NCI-H2196 (cell line): ENCODE measurements around the gene ALPI.
"Not testable (repeated sequence)": the region's sequence is repeated elsewhere in the genome, so short reads cannot be mapped to it uniquely, and the experiment has no call there.

Experiments
- DNase-seq: peaks from one replicate; lab custom pipeline; 2025; ENCODE audit not compliant: unreplicated experiment; lab: John Stamatoyannopoulos, UW

ALPI gene

DNA sequence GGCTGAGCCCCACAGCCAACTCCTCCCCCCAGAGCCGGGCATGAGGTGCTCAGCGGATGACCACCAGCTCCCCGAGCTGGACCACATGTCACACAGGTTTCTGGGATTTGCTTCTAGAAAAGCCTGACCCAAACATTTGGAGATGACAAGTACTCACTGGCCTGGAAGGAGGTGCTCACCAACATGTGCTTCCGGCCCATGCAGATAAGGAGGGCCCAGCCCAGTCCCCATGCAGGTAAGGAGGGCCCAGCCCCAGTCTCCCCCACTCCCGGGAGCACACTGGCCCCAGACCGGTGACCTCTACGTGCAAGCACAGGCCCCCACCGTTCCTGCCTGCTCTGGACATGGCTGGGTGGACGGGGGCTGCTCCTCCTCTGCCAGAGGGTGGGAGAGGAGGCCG, 14.0 kb upstream of the ALPI start:
- not testable (repeated sequence) for DNase-seq

DNA sequence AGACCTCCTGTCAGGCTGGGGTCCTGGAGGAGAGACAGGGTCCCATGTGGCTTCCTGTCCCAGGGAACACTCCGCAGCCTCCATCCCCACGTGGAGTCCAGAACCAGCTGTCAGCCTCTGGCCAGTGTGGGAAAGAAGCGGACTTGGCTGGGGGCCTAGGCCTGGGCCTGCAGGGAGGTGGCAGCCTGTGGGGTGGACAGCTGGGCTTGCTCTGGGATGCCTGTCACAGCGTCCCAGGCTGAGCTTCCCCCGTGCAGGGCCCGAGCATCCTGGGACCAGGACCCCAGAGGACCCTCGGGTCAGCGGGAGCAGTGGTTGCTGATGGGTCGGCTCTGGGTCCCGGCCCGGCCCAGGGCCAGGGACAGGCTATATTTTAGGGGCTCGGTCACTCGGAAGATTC, 13.5 kb upstream of the ALPI start:
- DNase-seq, result not testable (repeated sequence)

DNA sequence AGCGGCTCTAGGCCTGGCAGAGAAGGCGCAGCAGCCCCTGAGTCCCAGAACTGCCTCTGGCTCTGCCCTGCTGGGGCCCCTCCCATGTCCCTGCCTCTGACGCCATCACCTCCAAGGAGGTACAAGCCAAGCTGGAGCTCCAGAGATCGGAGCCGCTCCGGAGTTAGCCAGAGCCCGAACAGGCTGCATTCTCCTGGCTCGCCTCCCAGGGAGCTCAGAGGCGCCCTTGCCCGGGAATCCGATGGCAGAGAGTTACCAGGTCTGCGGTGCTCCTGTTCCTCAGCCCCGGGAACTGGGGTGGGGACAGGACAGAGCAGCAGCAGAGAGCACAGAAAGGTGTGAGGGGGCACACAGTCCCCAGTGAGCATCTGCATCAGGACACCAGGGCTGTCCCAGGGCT, 12.9 kb upstream of the ALPI start:
- DNase-seq, result not testable (repeated sequence)

DNA sequence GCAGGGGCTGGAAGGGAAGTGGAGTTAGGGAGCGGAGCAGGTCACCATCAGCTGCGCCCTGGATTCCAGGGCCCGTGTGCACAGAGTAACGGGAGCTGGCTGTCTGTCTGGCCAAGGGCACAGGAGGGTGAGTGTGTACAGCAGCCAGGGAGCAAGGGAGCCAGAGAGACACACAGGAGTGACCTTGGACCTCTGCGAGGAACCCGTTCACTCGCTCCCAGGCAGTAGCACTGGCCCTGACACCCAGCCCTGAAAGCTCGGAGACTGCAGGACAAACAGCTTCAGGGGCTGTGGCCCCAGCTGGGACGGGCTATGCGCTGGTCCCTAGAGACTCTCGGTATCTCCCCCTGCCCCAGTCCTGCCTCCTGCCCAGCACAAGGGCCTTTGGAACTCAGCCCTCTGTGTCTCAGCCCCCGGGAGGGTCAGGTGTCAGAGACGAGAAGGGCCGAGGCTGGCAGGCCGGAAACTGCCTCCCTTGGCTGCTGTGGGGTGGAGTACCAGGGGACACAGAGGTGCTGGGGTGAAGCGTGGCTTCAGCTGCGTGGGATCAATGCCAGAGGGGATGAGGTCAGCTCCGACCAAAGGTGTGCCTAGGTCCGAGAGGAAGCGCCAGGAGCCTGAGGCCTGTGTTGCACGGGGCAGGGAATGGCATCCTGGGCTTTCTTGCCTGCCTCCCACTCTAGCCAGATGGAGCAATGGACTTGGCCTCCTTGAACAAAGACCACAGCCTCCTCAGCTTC, 12.1 kb upstream of the ALPI start:
- not testable (repeated sequence) for DNase-seq

DNA sequence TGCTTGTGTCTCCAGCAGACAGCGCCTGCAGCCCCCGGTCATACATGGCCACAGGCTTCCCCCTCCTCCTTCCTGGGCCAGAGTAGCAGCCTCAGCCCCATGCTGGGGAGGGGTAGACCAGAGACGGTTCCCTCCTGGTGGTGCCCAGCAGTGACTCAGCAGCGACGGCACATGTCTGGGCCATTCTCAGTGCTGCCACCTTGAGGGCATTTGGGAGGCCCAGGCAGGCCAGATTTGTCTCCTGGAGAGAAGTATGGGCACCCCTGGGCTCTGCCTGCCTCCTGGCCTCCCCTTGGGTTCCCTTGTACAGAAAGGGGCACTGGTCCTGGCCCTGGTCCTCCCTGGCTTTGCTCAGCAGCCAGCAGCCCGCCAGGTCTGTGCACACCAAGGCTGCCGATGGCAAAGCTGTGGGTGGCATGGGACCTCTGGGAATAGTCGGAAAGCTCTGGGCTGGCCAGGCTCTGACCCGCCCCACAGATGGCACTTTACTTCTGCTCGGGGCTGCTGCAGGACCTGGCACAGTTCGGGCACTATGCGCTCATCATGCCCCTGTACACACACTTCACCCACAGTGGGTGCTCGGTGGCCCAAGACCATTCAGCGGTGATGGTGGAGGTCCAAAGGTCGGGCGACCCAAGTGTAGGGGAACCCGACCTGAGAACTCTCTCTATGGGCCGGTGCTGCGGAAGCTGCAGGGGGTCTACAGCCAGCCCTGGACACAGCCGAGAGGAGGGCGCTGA, 11.4 kb upstream of the ALPI start:
- peak; percentile 32 for DNase-seq

DNA sequence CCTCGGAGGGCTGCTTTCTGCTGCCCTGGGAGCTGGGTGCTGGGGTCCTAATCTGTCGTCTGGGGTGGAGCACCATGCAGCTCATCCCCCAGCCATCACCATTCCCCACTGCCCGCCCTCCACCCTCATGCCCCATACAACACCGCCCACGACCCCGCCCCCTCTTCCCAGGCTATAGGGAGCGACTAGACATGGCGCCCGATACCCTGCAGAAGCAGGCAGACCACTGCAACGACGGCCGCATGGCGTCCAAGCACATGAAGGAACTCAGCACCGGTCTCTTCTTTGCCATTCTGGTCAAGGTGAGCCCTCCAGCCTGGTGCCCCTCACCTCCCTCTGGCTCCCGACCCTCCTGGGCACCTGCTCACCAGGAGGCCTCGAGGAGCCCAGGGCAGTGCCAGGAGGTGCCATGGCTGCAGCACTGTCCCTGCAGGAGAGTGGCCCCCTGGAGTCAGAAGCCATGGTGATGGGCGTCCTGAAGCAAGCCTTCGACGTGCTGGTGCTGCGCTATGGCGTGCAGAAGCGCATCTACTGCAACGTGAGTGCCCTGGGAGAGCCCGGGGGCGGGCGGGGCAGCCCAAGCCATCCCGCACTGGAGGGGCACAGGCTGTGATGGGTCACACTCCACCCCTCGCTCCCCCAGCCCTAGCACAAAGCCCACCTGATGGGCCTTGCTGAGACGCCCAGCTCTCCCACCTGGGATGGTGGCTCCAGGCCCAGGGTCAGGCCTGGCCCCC, 10.6 kb upstream of the ALPI start:
- not testable (repeated sequence) for DNase-seq

DNA sequence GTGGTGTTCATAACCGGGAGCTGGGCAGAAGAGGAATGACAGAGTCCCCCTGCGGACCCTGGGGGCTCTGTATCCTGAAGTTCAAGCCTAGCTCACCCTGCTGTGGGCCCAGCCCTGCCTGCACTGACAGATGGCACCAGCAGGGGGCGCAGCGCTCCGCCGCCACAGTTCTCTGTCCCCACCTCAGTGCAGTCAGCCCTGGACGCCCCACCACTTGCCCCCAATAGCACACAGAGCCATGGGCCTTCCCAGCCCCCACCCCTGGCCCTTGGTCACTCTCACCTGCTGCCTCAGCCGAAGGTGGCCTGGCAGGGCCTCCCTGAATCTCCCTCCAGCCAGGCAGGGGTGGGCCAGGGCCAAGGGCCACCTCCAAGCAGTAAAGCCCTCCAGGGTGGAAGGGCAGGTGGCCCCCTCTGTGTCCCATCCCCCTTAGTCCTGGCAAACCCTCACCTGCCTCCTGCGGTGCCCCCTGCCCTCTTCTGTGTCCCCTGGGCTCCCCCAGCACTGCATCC, 9.6 kb upstream of the ALPI start:
- not testable (repeated sequence) for DNase-seq

DNA sequence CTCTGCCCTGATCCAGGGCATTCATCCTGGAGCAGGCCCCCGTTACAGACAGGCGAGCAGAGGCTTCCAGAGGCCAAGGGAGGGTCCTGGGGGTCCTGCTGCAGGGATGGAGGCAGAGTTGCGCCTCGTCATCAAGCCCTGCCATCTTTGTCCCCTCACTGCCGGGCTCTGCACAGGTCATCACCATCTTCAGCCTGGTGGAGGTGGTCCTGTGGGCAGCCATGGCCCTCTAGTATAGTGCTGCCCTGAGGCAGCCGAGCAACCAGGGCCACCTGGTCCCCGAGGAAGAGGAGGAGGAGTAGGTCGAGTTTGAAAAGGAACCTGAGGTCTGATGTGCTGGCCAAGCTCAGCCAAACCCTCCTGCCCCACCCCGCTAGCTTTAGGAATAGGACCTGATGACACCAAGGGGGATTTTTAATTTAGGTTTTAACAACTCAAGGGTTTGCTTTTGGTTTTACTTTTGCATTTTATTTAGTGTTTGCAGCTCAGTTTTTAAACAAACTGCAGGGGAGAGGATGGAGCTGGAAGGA, 8.8 kb upstream of the ALPI start:
- no peak for DNase-seq

DNA sequence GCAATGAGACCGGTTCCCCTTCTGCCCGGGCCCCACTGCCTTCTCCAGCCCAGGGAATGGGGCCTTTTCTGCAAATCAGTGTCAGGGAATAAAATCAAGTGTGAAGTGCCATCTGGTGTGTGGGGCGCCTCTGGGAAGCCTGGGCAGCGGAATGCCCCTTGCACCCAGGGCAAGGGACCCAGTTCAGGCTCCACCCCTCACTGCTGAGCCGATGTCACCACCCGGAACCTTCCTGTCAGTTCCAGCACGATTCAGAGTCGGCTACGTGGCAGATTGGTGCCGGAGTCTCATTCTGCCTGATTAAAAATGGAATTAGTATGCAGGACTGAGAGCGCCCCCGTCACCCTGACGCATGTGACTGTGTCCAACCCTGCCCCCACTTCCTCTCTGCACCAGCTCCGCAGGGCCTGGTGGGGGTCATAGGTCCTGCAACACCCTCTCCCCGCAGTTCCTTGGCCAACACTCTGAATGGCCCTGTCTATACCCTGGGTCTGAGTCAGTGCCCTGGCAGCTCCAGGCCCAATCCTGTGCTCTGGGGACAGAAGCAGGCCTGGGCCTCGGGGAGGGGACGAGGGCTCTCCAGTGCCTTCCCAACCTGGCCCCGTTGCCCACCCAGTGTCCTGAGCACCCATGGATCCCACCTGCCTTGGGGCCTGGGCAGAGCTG, 8.2 kb upstream of the ALPI start:
- no peak for DNase-seq

DNA sequence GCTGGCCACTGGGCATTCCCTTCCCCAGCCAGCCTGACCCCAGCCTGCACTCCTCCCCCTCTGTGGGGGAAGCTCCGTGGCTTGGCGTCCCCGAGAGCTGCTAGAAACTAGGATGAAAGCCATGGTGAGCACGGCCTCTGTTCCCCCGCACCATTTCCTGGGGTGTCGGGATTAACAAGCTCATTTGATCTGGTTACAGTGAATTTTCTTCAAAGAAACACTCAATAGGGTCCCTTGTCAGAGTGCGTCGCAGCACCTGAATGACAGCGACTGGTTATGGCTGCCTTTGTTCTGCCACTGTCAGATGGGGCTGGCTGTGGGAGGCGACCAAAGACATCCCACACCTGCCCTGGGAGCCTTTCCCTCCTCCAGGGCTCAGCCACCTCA, 7.7 kb upstream of the ALPI start:
- DNase-seq, result no peak

DNA sequence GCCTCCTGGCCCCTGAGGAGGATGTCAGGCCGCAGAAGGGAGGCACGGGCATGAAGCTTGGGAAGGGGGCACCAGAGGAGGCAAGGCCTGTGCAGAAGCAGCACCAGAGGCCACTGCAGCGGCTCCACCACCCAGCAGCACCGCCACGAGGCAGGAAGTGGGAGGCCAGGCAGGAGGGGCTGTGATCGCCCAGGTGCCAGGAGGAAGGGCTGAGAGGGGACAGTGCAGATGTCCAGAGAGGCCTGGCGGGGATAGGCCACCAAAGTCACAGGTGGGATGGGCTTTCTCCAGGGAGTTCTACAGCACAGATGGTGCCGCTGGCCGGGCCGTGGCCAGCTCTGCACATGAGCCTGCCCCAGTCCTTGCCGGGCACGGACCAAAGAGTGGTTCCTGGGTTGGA, 6.0 kb upstream of the ALPI start:
- no peak for DNase-seq

DNA sequence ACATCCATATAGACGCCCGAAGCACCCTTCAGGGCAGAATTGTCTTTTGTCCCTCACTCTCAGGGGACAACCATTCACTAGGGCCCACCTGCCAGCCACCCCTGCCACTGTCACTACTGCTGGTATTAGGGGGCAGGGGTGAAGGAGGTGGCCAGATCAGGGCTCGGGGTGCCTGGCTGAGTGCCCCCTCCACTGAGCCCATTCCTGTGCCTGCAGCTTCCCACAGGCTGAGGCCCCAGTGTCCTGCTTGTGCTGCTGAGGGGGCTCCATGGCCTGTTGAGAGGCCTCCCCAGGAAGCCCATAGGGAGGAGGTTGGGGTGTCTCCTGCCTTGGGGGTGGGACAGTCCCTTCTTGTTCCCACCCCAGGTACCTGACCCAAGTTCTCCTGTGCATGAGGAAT, 4.3 kb upstream of the ALPI start:
- not testable (repeated sequence) for DNase-seq

DNA sequence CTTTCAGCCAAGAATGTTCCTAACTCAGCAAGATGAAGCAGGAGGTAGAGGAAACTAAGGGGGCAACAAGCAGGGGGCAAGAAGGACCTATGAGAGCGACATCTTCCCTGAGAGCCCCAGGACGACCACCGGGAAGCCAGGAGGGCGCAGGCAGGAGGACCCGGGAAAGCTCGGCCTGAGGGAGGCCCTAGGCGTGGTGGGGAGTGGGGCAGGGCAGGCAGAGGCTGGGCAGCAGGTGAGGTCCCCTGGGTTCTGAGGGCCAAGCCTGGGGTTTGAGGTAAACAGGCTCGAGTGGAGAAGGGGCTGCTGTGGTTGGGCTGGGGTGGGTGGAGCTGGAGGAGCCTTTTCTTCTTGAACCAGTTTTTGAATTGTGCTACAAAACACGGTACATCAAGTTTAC, 1.3 kb upstream of the ALPI start:
- DNase-seq, result no peak

DNA sequence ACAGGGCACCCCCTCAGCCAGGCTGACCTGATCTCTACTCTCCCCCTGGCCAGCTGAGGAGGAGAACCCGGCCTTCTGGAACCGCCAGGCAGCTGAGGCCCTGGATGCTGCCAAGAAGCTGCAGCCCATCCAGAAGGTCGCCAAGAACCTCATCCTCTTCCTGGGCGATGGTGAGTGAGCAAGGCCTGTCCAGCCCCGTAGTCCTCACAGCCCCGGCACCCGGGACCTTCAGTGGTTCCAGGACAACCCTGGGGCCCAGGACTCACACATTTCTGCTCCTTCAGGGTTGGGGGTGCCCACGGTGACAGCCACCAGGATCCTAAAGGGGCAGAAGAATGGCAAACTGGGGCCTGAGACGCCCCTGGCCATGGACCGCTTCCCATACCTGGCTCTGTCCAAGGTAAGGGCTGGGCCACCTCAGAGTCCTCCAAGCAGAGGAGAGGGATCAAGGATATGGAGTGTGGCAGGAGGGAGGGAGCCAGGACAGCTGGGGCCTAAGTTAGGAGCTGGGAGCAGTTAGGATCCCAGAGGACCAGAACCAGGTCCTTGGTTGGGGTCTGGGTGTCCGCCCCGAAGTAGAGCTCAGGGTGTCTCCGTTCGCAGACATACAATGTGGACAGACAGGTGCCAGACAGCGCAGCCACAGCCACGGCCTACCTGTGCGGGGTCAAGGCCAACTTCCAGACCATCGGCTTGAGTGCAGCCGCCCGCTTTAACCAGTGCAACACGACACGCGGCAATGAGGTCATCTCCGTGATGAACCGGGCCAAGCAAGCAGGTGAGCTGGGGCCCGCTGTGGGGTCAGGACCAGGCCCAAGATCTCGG, 555 bp downstream of the ALPI start:
- DNase-seq, result no peak

DNA sequence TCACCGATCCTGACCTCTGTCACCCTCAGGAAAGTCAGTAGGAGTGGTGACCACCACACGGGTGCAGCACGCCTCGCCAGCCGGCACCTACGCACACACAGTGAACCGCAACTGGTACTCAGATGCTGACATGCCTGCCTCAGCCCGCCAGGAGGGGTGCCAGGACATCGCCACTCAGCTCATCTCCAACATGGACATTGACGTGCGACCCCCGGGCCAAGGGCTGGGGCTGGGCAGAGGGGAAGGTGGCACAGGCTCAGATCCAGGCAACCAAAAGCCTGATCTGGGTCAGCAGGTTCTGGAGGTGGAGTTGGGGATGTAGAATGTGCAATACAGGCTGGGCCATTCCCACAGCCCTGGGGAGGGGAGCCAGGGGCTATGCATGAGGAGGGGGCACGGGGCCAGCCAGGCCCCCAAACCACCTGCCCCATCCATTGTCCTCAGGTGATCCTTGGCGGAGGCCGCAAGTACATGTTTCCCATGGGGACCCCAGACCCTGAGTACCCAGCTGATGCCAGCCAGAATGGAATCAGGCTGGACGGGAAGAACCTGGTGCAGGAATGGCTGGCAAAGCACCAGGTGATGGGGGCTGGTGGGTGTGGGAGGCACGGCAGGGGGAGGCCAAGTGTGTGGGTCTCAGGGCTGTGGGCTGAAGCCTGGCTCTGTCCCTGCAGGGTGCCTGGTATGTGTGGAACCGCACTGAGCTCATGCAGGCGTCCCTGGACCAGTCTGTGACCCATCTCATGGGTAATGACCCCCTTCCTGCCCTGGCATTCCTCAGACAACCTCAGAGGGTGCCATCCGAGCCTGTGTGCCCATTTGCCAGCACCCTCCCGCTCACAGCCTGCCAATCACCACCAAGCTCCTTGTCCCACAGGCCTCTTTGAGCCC, 1.4 kb downstream of the ALPI start:
- DNase-seq, result no peak

DNA sequence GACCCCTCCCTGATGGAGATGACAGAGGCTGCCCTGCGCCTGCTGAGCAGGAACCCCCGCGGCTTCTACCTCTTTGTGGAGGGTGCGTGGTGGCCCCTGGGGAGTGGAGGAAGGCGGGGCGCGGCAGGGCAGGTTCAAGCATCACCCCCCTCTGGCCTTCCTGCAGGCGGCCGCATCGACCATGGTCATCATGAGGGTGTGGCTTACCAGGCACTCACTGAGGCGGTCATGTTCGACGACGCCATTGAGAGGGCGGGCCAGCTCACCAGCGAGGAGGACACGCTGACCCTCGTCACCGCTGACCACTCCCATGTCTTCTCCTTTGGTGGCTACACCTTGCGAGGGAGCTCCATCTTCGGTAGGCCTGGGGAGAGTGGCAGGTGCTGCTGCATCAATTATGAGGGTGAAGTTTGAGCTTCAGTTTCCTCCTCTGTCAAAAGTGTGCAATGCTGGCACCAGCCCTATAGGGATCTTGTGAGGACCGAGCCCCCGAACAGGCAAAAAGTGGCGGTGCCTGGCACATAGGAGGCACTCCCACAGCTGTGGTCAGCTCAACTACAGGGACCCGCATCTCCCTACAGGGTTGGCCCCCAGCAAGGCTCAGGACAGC, 2.2 kb downstream of the ALPI start:
- DNase-seq, result no peak

DNA sequence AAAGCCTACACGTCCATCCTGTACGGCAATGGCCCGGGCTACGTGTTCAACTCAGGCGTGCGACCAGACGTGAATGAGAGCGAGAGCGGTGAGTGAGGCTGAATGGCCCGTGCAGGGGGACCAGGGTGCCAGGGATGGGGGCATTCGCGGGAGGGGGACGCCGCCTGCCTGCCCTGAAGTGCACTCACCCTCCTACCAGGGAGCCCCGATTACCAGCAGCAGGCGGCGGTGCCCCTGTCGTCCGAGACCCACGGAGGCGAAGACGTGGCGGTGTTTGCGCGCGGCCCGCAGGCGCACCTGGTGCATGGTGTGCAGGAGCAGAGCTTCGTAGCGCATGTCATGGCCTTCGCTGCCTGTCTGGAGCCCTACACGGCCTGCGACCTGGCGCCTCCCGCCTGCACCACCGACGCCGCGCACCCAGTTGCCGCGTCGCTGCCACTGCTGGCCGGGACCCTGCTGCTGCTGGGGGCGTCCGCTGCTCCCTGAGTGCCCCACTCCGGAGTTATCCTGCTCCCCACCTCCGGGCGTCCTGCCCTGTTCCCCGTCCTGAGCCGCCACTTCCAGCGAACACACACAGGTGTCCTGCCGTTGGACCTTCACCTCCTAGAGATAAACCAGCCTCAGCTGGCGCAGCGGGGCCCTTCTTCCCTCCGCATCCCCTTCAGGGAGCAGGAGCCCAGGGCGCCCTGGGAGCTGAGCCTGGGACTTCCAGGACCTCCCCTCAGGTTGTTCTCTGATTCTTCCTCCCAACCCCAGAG, 2.9 kb downstream of the ALPI start:
- no peak for DNase-seq
